ENCODE results near the gene BACH2.
"Not testable (repeated sequence)": the region's sequence is repeated elsewhere in the genome, so short reads cannot be mapped to it uniquely, and the experiment has no call there.

BACH2 gene

DNA sequence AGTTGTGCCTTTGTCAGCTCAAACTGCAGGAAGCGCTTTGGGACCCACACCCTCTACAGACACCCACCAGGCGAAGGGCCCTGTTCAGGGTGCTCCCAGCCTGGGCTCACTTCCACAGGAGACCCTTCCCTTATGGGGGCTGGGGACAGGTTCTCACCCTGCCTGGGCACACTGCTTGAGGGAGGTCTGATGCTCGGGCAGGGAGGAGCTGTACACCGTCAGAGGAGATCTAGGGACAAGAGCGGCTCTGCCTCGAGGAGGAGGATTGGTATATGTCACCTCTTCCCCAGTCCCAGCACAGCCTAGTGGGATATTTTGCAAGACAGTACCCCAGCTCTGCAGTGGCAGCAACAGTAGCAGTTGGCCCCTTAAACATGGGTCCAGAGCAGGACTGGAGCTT lies 375.4 kb downstream of the BACH2 start:
- Mint-ChIP-seq H3K9me3 (peaks cover 10% of the 10 kb centered on the region), H3K4me3 (no peak overlapping the region), H3K27ac (no peak overlapping the region), H3K4me1 (ENCODE audit: low read depth) (peaks cover 11% of the 10 kb centered on the region), H3K36me3 (ENCODE audit: low read depth) (no peaks in the 10 kb centered on the region), H3K27me3 (peaks cover 5% of the 10 kb centered on the region)
- DNase-seq: no peak

DNA sequence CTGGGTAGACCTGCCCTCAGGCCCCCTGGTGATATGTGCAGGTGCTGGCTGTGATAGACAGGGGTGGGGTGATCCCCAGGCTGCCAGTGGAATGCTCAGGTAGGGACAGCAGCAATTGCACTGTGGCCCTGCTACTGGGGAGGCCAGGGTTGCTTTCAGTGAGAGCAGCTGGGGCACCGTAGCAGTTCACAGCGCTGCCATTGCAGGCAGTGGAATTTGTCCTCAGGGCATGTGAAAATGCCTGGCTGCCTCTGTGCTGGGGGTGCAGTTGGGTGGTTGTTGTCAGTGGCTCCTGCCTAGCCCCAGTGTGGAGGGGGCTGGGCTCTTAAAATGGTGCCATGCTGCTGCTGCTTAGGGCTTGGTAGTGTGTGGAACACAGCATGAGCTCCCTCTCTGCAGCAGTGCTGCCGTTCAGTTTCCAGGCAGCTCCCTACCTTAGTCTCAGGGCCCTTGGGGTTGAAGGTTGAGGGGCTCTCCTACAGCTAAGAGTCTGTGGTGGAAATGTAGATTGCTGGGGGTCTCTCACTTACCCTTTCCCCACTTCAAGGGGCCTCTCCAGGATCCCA lies 378.8 kb downstream of the BACH2 start:
- no peak overlapping the region for H3K4me3 Mint-ChIP-seq
- H3K27ac Mint-ChIP-seq: no peak overlapping the region

DNA sequence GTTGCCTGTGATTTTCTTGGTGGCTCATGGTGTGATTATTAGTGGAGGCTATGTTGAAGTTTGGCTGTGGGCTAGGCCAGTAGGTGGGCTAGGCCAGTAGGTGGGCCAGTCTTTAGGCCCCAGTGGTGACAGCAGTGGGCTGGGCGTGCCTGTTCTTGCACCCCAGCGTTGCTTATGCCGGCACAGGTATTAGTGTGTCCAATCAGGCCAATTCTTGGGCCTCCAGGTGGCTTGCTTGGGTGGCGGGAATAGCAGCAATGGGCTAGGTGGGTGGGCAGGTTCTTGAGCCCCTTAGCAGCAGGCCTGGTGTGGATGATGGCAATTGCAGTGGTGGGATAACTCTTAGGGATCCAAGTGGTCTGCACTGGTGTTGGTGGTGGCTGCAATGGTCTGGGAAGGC lies 379.4 kb downstream of the BACH2 start:
- no peaks in the 10 kb centered on the region for H3K36me3 Mint-ChIP-seq (ENCODE audit: low read depth)
- peaks cover 3% of the 10 kb centered on the region for H3K27me3 Mint-ChIP-seq
- peaks cover 5% of the 10 kb centered on the region for H3K4me1 Mint-ChIP-seq (ENCODE audit: low read depth)
- no peak overlapping the region for H3K27ac Mint-ChIP-seq
- no peak overlapping the region for H3K4me3 Mint-ChIP-seq
- DNase-seq: no peak
- peaks cover 16% of the 10 kb centered on the region for H3K9me3 Mint-ChIP-seq

More for the DNA sequence above, 378.8 kb downstream of the BACH2 start:
- Mint-ChIP-seq H3K27me3 (peaks cover 5% of the 10 kb centered on the region), H3K4me1 (ENCODE audit: low read depth) (peaks cover 5% of the 10 kb centered on the region), H3K36me3 (ENCODE audit: low read depth) (no peaks in the 10 kb centered on the region), H3K9me3 (peaks cover 16% of the 10 kb centered on the region)
- DNase-seq: no peak

DNA sequence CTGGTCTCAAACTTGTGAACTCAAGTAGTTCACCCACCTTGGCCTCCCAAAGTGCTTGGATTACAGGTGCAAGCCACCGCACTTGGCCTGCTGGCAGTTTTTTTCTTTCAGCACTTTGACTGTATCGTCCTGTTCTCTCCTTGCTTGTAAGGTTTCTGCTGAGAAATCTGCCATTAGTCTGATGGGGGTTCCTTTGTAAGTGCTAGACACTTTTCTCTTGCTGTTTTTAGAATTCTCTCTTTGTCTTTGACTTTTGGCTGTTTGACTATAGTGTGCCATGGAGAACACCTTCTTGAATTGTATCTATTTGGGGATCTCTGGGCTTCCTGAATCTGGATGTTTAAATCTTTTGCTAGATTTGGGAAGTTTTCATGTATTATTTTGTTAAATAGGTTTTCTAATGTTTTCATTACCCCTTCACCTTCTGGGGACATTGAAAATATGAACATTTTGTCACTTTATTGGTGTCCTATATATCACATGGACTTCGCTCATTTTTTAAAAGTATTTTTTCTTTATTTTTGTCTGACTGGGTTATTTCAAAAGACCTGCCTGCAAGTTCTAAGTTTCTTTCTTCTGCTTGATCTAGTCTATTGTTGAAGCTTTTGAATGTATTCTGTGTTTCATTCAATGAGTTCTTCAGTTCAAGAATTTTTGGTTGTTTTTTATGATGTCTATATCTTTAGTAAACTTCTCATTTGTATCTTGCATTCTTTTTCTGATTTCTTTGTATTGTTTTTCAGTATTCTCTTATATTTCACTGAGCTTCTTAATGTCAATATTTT lies 380.3 kb downstream of the BACH2 start:
- no peak overlapping the region for H3K4me3 Mint-ChIP-seq
- H3K36me3 Mint-ChIP-seq (ENCODE audit: low read depth): no peaks in the 10 kb centered on the region
- no peak for DNase-seq
- no peak overlapping the region for H3K27ac Mint-ChIP-seq
- H3K27me3 Mint-ChIP-seq: peaks cover 3% of the 10 kb centered on the region
- H3K9me3 Mint-ChIP-seq: peaks cover 16% of the 10 kb centered on the region
- peaks cover 5% of the 10 kb centered on the region for H3K4me1 Mint-ChIP-seq (ENCODE audit: low read depth)

DNA sequence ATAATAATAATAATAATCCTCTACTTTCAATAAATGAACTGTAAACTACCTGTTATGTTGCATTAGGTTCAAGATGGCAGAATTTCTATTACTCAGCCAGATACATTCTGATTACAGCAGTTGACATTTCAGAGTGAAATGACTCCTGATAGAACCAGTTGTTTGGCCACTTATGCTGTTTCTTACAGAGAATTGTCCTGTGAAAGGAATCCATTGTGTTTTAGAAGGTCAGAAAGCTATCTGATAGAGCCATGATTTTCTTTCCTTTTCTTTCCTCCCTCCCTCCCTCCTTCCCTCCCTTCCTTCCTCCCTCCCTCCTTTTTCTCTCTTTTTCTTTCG lies 385.8 kb downstream of the BACH2 start:
- H3K4me1 Mint-ChIP-seq (ENCODE audit: low read depth): peaks cover 10% of the 10 kb centered on the region
- no peak for DNase-seq
- H3K27me3 Mint-ChIP-seq: no peaks in the 10 kb centered on the region
- no peaks in the 10 kb centered on the region for H3K36me3 Mint-ChIP-seq (ENCODE audit: low read depth)
- H3K9me3 Mint-ChIP-seq: peaks cover 4% of the 10 kb centered on the region
- no peak overlapping the region for H3K4me3 Mint-ChIP-seq
- no peak overlapping the region for H3K27ac Mint-ChIP-seq

DNA sequence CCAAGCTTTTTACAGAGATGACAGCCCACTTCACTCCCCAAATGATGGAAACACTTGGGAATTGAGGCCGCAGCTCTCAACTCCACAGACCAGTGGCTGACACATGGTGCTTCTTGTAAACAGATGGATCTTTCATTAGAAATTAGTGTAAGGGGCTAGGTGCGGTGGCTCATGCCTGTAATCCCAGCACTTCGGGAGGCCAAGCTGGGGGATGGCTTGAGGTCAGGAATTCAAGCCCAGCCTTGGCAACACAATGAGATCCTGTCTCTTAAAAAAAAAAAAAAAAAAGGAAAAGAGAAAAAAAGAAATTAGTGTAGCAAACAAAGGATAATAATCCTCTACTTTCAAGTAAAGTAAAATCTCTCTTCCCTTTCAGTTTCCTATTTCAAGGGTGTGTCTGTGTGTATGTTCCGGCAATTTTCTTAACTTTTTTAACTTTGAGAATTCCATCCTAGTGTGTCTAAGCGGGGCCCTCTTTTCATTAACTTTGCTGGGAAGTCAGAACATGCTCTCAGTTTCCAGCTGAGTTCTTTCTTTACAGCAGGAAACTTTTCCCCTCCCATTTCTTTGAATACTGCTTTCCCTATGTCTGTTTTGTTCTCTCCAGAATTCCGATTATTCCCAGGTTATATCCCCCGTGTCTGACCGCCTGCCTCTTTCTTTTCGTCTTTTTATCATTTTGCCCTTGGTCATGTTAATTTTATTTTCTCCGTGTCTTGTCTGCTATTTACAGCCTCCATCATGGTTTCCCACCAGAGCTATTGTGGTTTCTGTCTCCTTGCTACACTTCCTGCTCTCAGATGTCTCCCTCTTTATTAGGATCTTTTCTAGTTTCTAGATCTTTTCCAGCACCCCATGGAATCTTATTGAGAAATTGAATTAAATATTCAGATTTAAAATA lies 386.4 kb downstream of the BACH2 start:
- not testable (repeated sequence) for H3K9me3 Mint-ChIP-seq; H3K27ac Mint-ChIP-seq; H3K27me3 Mint-ChIP-seq; H3K36me3 Mint-ChIP-seq (ENCODE audit: low read depth); H3K4me1 Mint-ChIP-seq (ENCODE audit: low read depth); DNase-seq; H3K4me3 Mint-ChIP-seq

GRCh38 chr6:89895276-89895874 lies 401.3 kb downstream of the BACH2 start:
- no peak overlapping the region for H3K4me3 Mint-ChIP-seq
- no peaks in the 10 kb centered on the region for H3K36me3 Mint-ChIP-seq (ENCODE audit: low read depth)
- no peak overlapping the region for H3K27ac Mint-ChIP-seq
- H3K9me3 Mint-ChIP-seq: no peaks in the 10 kb centered on the region
- peaks cover 3% of the 10 kb centered on the region for H3K4me1 Mint-ChIP-seq (ENCODE audit: low read depth)
- H3K27me3 Mint-ChIP-seq: peaks cover 44% of the 10 kb centered on the region
- DNase-seq: no peak

- Mint-ChIP-seq H3K4me3 (no peak within 1 kb of the TSS), H3K27me3 (peaks cover 47% of the 10 kb centered on the region), H3K27ac (no peak within 1 kb of the TSS), H3K36me3 (ENCODE audit: low read depth) (no peaks in the 10 kb centered on the region), H3K4me1 (ENCODE audit: low read depth) (peaks cover 3% of the 10 kb centered on the region), H3K9me3 (no peaks in the 10 kb centered on the region)
- no peak for DNase-seq
Measured at GRCh38 chr6:89894169-89894568, 402.5 kb downstream of the BACH2 start, which contains the start of gene GJA10. GJA10 (plus strand) TSS chr6:89894469; CDS start chr6:89894469, 0 bp downstream.

GRCh38 chr6:89892577-89892976 lies 404.1 kb downstream of the BACH2 start:
- H3K27me3 Mint-ChIP-seq: peaks cover 49% of the 10 kb centered on the region
- DNase-seq; H3K27ac Mint-ChIP-seq; H3K9me3 Mint-ChIP-seq; H3K36me3 Mint-ChIP-seq (ENCODE audit: low read depth); H3K4me3 Mint-ChIP-seq: not testable (repeated sequence)
- peaks cover 11% of the 10 kb centered on the region for H3K4me1 Mint-ChIP-seq (ENCODE audit: low read depth)

- H3K4me3 Mint-ChIP-seq; DNase-seq; H3K9me3 Mint-ChIP-seq; H3K27ac Mint-ChIP-seq; H3K36me3 Mint-ChIP-seq (ENCODE audit: low read depth): not testable (repeated sequence)
- Mint-ChIP-seq H3K4me1 (ENCODE audit: low read depth) (peaks cover 11% of the 10 kb centered on the region), H3K27me3 (peaks cover 47% of the 10 kb centered on the region)
Measured at GRCh38 chr6:89890845-89891528, 405.7 kb downstream of the BACH2 start.

- H3K36me3 Mint-ChIP-seq (ENCODE audit: low read depth): no peaks in the 10 kb centered on the region
- no peak overlapping the region for H3K4me3 Mint-ChIP-seq
Measured at GRCh38 chr6:89888871-89889270, 407.8 kb downstream of the BACH2 start.

GRCh38 chr6:89888138-89888514 lies 408.5 kb downstream of the BACH2 start:
- Mint-ChIP-seq H3K9me3 (no peaks in the 10 kb centered on the region), H3K4me1 (ENCODE audit: low read depth) (peaks cover 11% of the 10 kb centered on the region), H3K27me3 (peaks cover 26% of the 10 kb centered on the region), H3K4me3 (no peak overlapping the region), H3K36me3 (ENCODE audit: low read depth) (no peaks in the 10 kb centered on the region), H3K27ac (no peak overlapping the region)
- DNase-seq: no peak

More at GRCh38 chr6:89888871-89889270, 407.8 kb downstream of the BACH2 start:
- DNase-seq: no peak
- no peaks in the 10 kb centered on the region for H3K9me3 Mint-ChIP-seq
- H3K27ac Mint-ChIP-seq: no peak overlapping the region
- peaks cover 33% of the 10 kb centered on the region for H3K27me3 Mint-ChIP-seq
- peaks cover 11% of the 10 kb centered on the region for H3K4me1 Mint-ChIP-seq (ENCODE audit: low read depth)

DNA sequence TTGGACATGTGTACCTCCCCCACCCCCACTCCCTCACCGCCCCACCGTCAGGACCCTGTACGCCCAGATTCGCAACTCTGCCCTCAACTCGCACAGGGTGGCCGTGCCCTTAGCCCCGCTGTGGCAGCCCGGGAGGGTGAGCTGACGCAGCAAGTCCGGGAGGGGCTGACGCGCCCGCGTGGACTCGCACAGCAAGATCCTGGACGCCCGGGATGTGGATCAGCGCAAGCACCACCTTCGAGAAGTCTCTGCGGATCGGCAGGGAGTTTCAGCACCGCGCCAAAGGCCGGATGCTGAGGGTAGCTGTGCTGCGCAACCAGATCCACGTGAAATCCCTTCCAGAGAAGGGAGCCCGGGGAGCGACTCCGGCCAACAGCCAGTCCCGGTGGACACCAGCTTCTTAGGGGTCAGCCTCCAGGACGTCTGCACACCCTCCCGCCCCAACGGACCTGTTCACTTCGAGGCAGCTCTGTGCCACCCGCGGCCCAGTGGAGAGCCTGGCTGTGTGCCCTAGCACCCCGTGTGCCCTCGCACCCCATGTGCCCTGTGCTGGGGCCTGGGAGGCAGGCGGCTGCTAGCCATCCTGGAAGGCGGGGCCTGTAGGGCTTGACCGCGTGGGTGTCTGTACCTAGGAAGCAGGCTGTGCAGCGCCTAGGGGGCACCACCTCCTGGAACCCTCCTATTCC lies 409.0 kb downstream of the BACH2 start:
- H3K9me3 Mint-ChIP-seq: no peaks in the 10 kb centered on the region
- no peak overlapping the region for H3K4me3 Mint-ChIP-seq
- H3K27me3 Mint-ChIP-seq: peaks cover 24% of the 10 kb centered on the region
- H3K36me3 Mint-ChIP-seq (ENCODE audit: low read depth): no peaks in the 10 kb centered on the region
- peak; percentile 38 for DNase-seq
- H3K4me1 Mint-ChIP-seq (ENCODE audit: low read depth): peaks cover 11% of the 10 kb centered on the region
- no peak overlapping the region for H3K27ac Mint-ChIP-seq

Measured in activated T-cell treated with anti-CD3 and anti-CD28 coated beads, Interleukin-2, amount 50 U/mL, for 24 hours (primary cell).